GM12878 (cell line): ENCODE measurements around the gene LDB2. TPM values are rescaled to one million over a fixed set of nuclear protein-coding genes. Genes with fewer than 3 reads are reported as not detected.

Experiments
- ATAC-seq: fragments of 200-7000 bp; cut with Tn5 transposase; 3 replicates; pipeline ENCODE4 v1.9.1; 2020; ENCODE audit warnings: mild to moderate bottlenecking, moderate library complexity
- BruUV-seq: library from RNA; stranded (reverse); fragments of 400-500 nt; replicated peaks from 2 replicates; lab custom pipeline; 2021; lab: Mats Ljungman, UMichigan
- CTCF ChIA-PET: fragments of 300-600 bp; sonication (Branson Sonifier 250); formaldehyde crosslinking; extraction: SDS; loops from one replicate; lab custom pipeline; 2021; ENCODE audit warnings: inconsistent platforms; lab: Yijun Ruan, JAX
- POLR2A ChIA-PET: fragments of 350-600 bp; formaldehyde crosslinking; extraction: SDS; loops from one replicate; lab custom pipeline; 2021; ENCODE audit warnings: inconsistent platforms; lab: Charles Lee
- RAD21 ChIA-PET: fragments of 300-600 bp; sonication (Branson Sonifier 250); formaldehyde crosslinking; loops from one replicate; lab custom pipeline; 2023; ENCODE audit warnings: antibody characterized with exemption; ENCODE audit not compliant: unreplicated experiment; lab: Charles Lee
- SMC1A ChIA-PET: fragments of 300-600 bp; sonication (Branson Sonifier 250); formaldehyde crosslinking; loops from one replicate; lab custom pipeline; 2023; ENCODE audit not compliant: unreplicated experiment, uncharacterized antibody; lab: Charles Lee
- DNase-seq: peaks from one replicate; pipeline ENCODE4 v3.0.0-alpha.2; 2011; ENCODE audit warnings: low read depth, low spot score
- FAIRE-seq: peaks from 3 replicates; lab custom pipeline; 2011; peaks lifted over from hg19 to GRCh38; lab: Jason Lieb, UNC
- H2AFZ ChIP-seq: 2 replicates; pipeline ENCODE4 v1.6.0; 2011; ENCODE audit warnings: low read depth, low read length, control low read depth; ENCODE audit not compliant: control insufficient read depth
- H3K27ac ChIP-seq: 2 replicates; pipeline ENCODE4 v1.5.1; 2011; ENCODE audit warnings: control low read depth; ENCODE audit not compliant: control insufficient read depth, insufficient read depth
- H3K27me3 ChIP-seq, 2 experiments: replicated peaks in 1 of 2; 2 replicates each; pipeline versions ENCODE4 v1.6.0 to v1.6.1; 2011; ENCODE audit warnings: low read length in 1 of 2; ENCODE audit not compliant: control insufficient read depth in 2 of 2, insufficient read depth in 2 of 2
- H3K36me3 ChIP-seq, 2 experiments: 2 replicates each; pipeline ENCODE4 v1.5.1; 2011; ENCODE audit warnings: low read length in 1 of 2; ENCODE audit not compliant: control insufficient read depth in 2 of 2, insufficient read depth in 2 of 2
- H3K4me1 ChIP-seq: 2 replicates; pipeline ENCODE4 v1.6.1; 2011; ENCODE audit warnings: mild to moderate bottlenecking, low read length, moderate library complexity, mixed read lengths; ENCODE audit not compliant: control insufficient read depth, insufficient read depth
- H3K4me2 ChIP-seq: 2 replicates; pipeline ENCODE4 v1.6.0; 2011; ENCODE audit warnings: control low read depth; ENCODE audit not compliant: control insufficient read depth, insufficient read depth
- H3K4me3 ChIP-seq: fragments of 200-600 bp; sonication (generic); 2 replicates; pipeline ENCODE4 v1.5.1; 2016
- H3K79me2 ChIP-seq: 2 replicates; pipeline ENCODE4 v1.6.0; 2011; ENCODE audit warnings: low read length; ENCODE audit not compliant: control insufficient read depth, insufficient read depth
- H3K9ac ChIP-seq: 2 replicates; pipeline ENCODE4 v1.8.0; 2011; ENCODE audit warnings: low read length, control low read depth, mixed read lengths; ENCODE audit not compliant: control insufficient read depth, insufficient read depth
- H3K9me3 ChIP-seq: replicated peaks from 3 replicates; pipeline ENCODE4 v1.5.1; 2011; ENCODE audit warnings: mild to moderate bottlenecking, low read length; ENCODE audit not compliant: control insufficient read depth, insufficient read depth
- H4K20me1 ChIP-seq: 2 replicates; pipeline ENCODE4 v1.6.0; 2011; ENCODE audit not compliant: control insufficient read depth, insufficient read depth
- BHLHE40 ChIP-seq, 2 experiments: fragments of 450-650 bp in 1 of 2; IDR thresholded peaks; 2 replicates each; pipeline ENCODE4 v1.6.1; 2011 to 2017; ENCODE audit warnings: low read depth in 2 of 2, borderline replicate concordance in 1 of 2, improper control_type of control experiment in 1 of 2, low read length in 1 of 2, mild to moderate bottlenecking in 1 of 2
- CBFB ChIP-seq: IDR thresholded peaks from 2 replicates; pipeline ENCODE4 v1.6.1; 2016; ENCODE audit warnings: antibody characterized with exemption, low read depth
- CEBPB ChIP-seq, 2 experiments: fragments of 150-350 bp in 1 of 2; IDR thresholded peaks; 2 replicates each; pipeline ENCODE4 v1.6.1; 2012 to 2014; ENCODE audit warnings: low read depth in 2 of 2, low read length in 2 of 2, borderline replicate concordance in 1 of 2, inconsistent platforms in 1 of 2
- EGR1 ChIP-seq, 2 experiments: IDR thresholded peaks; 1 replicate in 1 of 2; 2 replicates in 1 of 2; pipeline ENCODE4 v1.6.1; 2011 to 2012; ENCODE audit warnings: low read depth in 2 of 2, low read length in 2 of 2, borderline replicate concordance in 1 of 2, mild to moderate bottlenecking in 1 of 2, moderate library complexity in 1 of 2
- IKZF2 ChIP-seq, 2 experiments: fragments of 450-650 bp; IDR thresholded peaks; 2 replicates each; pipeline ENCODE4 v1.6.1; 2017; ENCODE audit warnings: mild to moderate bottlenecking in 2 of 2, moderate library complexity in 2 of 2
- IRF4 ChIP-seq: IDR thresholded peaks from 2 replicates; pipeline ENCODE4 v1.6.1; 2011; ENCODE audit warnings: low read depth, low read length
- MYB ChIP-seq: fragments of 150-350 bp; IDR thresholded peaks from 2 replicates; pipeline ENCODE4 v1.6.1; 2014; ENCODE audit warnings: mild to moderate bottlenecking, low read depth, low read length, borderline replicate concordance
- NR2C1 ChIP-seq: fragments of 450-650 bp; IDR thresholded peaks from 2 replicates; pipeline ENCODE4 v1.6.1; 2017; ENCODE audit warnings: antibody characterized with exemption, mild to moderate bottlenecking, moderate library complexity
- SIX5 ChIP-seq: IDR thresholded peaks from 2 replicates; pipeline ENCODE4 v1.6.1; 2011; ENCODE audit warnings: mild to moderate bottlenecking, low read depth, low read length, moderate library complexity; ENCODE audit not compliant: severe bottlenecking
- STAT1 ChIP-seq: fragments of 450-650 bp; conservative IDR thresholded peaks from 2 replicates; pipeline ENCODE4 v1.6.1; 2014; ENCODE audit warnings: antibody characterized with exemption, mild to moderate bottlenecking
- STAT3 ChIP-seq: IDR thresholded peaks from 2 replicates; pipeline ENCODE4 v1.6.1; 2011; ENCODE audit warnings: low read depth, low read length, improper control_type of control experiment
- TCF3 ChIP-seq: IDR thresholded peaks from 2 replicates; pipeline ENCODE4 v1.6.1; 2012; ENCODE audit warnings: low read depth, mild to moderate bottlenecking, low read length, borderline replicate concordance; ENCODE audit not compliant: insufficient read depth
- YBX1 ChIP-seq: fragments of 450-650 bp; IDR thresholded peaks from 2 replicates; pipeline ENCODE4 v1.6.1; 2016; ENCODE audit warnings: antibody characterized with exemption
- YY1 ChIP-seq: IDR thresholded peaks from 2 replicates; pipeline ENCODE4 v1.6.1; 2011; ENCODE audit warnings: low read depth, mild to moderate bottlenecking, low read length
- WGBS: methylation state at CpG from one replicate; pipeline ENCODE4 v1.1.6; 2016; ENCODE audit warnings: low lambda C conversion rate; ENCODE audit not compliant: insufficient replicate concordance, insufficient coverage; ENCODE audit errors: missing lambda C conversion rate; 5-methylcytosine and 5-hydroxymethylcytosine counted together
- in situ Hi-C: fragments of 300-500 bp; cut with MboI; formaldehyde crosslinking; loops from 9 replicates; pipeline ENCODE4 v1.14.3; 2018; ENCODE audit warnings: mixed read lengths
- intact Hi-C: fragments of 100-400 bp; cut with micrococcal nuclease; formaldehyde crosslinking; loops from one replicate; pipeline ENCODE4 v1.14.2; 2022; ENCODE audit not compliant: unreplicated experiment
- polyA plus RNA-seq, 11 experiments: library from polyadenylated mRNA; depleted of rRNA in 4 of 11; unstranded in 6 of 11; stranded (reverse) in 5 of 11; fragments of >200 nt; fragmentation: Nextera tagmentation in 4 of 11; fragmentation: Illumina TruSeq in 1 of 11; extraction: Ambion mirVana in 4 of 11; extraction: Trizol in 1 of 11; gene quantifications; 1 replicate in 1 of 11; 2 replicates in 10 of 11; pipeline versions ENCODE4 v1.2.1 to v1.2.3, GENCODE V29; 2011 to 2016; ENCODE audit warnings: inconsistent platforms in 2 of 11, missing spikeins in 2 of 11, low read depth in 1 of 11
- total RNA-seq, 4 experiments: library from RNA; depleted of rRNA in 3 of 4; stranded (reverse); fragments of >200 nt in 3 of 4; fragmentation: Illumina TruSeq in 1 of 4; extraction: Trizol in 1 of 4; gene quantifications; 2 replicates each; pipeline versions ENCODE4 v1.2.1 to v1.2.3, GENCODE V29; 2013 to 2021
- TF ChIP-seq, protein P1 (sequence below): fragments of 450-650 bp; formaldehyde crosslinking; IDR thresholded peaks from 2 replicates; pipeline ENCODE4 v1.4.0; 2022; ENCODE audit warnings: mild to moderate bottlenecking, moderate library complexity
- TF ChIP-seq, protein P2 (sequence below): fragments of 450-650 bp; IDR thresholded peaks from 2 replicates; pipeline ENCODE4 v1.6.1; 2016; ENCODE audit warnings: mild to moderate bottlenecking
- TF ChIP-seq, protein P3 (sequence below): fragments of 450-650 bp; IDR thresholded peaks from 2 replicates; pipeline ENCODE4 v1.6.1; 2017; ENCODE audit warnings: low read depth, mild to moderate bottlenecking, moderate library complexity

LDB2 gene
- total and polyA plus RNA-seq, 10 of the 15 experiments (the other 5 are each of a cell fraction or from before 2014, with no cell fraction given): 0.15 TPM; not detected in 9

DNA sequence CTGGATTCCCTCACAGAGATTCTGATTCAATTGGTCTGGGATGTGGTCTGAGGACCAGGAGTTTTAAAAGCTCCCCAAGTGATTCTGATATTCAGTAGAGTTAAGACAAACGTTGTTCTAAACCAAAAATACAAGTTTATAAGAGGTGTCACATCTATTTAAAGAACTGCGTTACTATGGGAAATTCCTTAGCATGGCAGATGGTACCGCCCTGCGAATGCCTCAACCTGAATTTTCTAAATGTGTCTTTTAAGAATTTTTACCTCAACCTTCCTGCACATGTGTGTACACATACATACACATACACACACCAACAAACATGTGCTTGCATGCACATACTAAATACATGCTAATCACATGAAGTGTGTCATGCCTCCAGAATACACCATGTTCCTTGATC, 343.3 kb downstream of the LDB2 start:
- no peak for FAIRE-seq
- CTCF ChIA-PET: no interaction called here
- H3K4me3 ChIP-seq: no peak overlapping the region

More for the DNA sequence above, 343.3 kb downstream of the LDB2 start:
- 14% methylated on average over 4 of the region's 4 CpGs for WGBS
- Histone ChIP-seq H4K20me1 (no peaks in the 10 kb centered on the region), H3K36me3 (no peaks in the 10 kb centered on the region), H3K4me2 (no peak overlapping the region), H3K9ac (no peak overlapping the region), H3K27ac (no peak overlapping the region), H2AFZ (no peak overlapping the region), H3K9me3 (no peaks in the 10 kb centered on the region), H3K27me3 (no peaks in the 10 kb centered on the region), H3K4me1 (no peaks in the 10 kb centered on the region), H3K79me2 (no peaks in the 10 kb centered on the region)
- in situ Hi-C loops (no loop called here), intact Hi-C loops (no loop called here)
- no peak for ATAC-seq
- no peak for TF ChIP-seq IRF4
- TF ChIP-seq MYB: no peak
- TF ChIP-seq YBX1: no peak
- no peak for TF ChIP-seq BHLHE40 (IDR thresholded peaks at IDR 0.05; ENCODE audit: borderline replicate concordance in 1 of 2, low read depth in 2 of 2, low read length in 1 of 2)
- TF ChIP-seq YY1: no peak
- no peak for TF ChIP-seq CEBPB (IDR thresholded peaks at IDR 0.05; ENCODE audit: borderline replicate concordance in 1 of 2, low read depth in 2 of 2, low read length in 2 of 2)
- TF ChIP-seq TCF3: no peak
- TF ChIP-seq NR2C1: no peak
- TF ChIP-seq, protein P1, sequence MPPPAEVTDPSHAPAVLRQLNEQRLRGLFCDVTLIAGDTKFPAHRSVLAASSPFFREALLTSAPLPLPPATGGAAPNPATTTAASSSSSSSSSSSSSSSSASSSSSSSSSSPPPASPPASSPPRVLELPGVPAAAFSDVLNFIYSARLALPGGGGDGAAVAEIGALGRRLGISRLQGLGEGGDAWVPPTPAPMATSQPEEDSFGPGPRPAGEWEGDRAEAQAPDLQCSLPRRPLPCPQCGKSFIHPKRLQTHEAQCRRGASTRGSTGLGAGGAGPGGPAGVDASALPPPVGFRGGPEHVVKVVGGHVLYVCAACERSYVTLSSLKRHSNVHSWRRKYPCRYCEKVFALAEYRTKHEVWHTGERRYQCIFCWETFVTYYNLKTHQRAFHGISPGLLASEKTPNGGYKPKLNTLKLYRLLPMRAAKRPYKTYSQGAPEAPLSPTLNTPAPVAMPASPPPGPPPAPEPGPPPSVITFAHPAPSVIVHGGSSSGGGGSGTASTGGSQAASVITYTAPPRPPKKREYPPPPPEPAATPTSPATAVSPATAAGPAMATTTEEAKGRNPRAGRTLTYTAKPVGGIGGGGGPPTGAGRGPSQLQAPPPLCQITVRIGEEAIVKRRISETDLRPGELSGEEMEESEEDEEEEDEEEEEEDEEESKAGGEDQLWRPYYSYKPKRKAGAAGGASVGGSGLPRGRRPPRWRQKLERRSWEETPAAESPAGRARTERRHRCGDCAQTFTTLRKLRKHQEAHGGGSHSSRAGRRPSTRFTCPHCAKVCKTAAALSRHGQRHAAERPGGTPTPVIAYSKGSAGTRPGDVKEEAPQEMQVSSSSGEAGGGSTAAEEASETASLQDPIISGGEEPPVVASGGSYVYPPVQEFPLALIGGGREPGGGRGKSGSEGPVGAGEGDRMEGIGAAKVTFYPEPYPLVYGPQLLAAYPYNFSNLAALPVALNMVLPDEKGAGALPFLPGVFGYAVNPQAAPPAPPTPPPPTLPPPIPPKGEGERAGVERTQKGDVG (CRISPR knock-in tag): no peak
- TF ChIP-seq STAT1: no peak
- TF ChIP-seq, protein P2, sequence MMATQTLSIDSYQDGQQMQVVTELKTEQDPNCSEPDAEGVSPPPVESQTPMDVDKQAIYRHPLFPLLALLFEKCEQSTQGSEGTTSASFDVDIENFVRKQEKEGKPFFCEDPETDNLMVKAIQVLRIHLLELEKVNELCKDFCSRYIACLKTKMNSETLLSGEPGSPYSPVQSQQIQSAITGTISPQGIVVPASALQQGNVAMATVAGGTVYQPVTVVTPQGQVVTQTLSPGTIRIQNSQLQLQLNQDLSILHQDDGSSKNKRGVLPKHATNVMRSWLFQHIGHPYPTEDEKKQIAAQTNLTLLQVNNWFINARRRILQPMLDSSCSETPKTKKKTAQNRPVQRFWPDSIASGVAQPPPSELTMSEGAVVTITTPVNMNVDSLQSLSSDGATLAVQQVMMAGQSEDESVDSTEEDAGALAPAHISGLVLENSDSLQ: no peak
- TF ChIP-seq CBFB: no peak
- TF ChIP-seq IKZF2 (IDR thresholded peaks at IDR 0.05): no peak
- no peak for TF ChIP-seq STAT3
- TF ChIP-seq, protein P3, sequence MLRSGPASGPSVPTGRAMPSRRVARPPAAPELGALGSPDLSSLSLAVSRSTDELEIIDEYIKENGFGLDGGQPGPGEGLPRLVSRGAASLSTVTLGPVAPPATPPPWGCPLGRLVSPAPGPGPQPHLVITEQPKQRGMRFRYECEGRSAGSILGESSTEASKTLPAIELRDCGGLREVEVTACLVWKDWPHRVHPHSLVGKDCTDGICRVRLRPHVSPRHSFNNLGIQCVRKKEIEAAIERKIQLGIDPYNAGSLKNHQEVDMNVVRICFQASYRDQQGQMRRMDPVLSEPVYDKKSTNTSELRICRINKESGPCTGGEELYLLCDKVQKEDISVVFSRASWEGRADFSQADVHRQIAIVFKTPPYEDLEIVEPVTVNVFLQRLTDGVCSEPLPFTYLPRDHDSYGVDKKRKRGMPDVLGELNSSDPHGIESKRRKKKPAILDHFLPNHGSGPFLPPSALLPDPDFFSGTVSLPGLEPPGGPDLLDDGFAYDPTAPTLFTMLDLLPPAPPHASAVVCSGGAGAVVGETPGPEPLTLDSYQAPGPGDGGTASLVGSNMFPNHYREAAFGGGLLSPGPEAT: no peak
- TF ChIP-seq SIX5: no peak
- TF ChIP-seq EGR1 (IDR thresholded peaks at IDR 0.05; ENCODE audit: borderline replicate concordance in 1 of 2, low read depth in 2 of 2, low read length in 2 of 2): no peak
- ChIA-PET SMC1A (no interaction called here), POLR2A (no interaction called here), RAD21 (no interaction called here)
- BruUV-seq: no TSS peak
- DNase-seq: no peak
